GM18498 (cell line): ENCODE data around the gene SFXN3.

Experiments used
- ATAC-seq: cut with Tn5 transposase; IDR thresholded peaks from one replicate; pipeline ENCODE4 v1.9.1; 2021; ENCODE audit warnings: mild to moderate bottlenecking, moderate library complexity; ENCODE audit not compliant: unreplicated experiment

The SFXN3 gene, protein sequence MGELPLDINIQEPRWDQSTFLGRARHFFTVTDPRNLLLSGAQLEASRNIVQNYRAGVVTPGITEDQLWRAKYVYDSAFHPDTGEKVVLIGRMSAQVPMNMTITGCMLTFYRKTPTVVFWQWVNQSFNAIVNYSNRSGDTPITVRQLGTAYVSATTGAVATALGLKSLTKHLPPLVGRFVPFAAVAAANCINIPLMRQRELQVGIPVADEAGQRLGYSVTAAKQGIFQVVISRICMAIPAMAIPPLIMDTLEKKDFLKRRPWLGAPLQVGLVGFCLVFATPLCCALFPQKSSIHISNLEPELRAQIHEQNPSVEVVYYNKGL

DNA sequence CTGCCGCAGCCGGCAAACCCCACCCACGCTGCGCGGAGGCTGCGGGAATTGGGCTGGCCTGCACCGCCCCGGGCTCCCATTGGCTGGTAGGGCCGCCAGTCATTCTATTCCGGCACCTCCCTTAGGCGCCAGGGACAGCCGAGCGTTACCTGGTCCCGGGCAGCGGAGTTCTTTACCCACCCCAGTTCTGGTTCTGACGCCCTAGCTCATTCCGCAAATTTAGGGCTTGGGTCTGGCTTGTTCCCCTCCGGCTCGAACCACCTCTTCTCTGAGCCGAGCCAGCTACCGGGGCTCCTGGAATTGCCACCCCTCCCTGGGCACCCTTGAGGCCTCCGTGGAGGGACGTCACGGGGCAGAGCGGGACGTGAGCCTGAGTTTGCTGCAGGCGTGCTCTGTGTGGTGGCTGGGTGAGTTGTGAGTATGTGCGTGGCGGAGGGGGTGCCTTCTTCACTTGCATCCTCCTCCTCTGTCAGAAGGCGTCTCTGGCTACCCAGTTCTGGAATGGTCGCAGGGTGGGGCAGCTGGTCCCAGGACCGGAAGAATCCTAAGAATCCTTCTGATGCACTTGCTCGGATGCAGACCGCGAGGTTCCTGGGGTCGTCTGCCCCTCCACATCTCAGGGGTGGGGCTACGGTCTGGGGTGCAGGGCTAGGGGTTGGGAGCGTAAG lies at the start of gene SFXN3, which contains the start of gene PDZD7:
Gene SFXN3 (plus strand): TSS at position 107 of the 668 bp plus-strand sequence. CDS start 3,461 bp downstream, outside the sequence.
Gene PDZD7 (minus strand): TSS at position 2 of the 668 bp plus-strand sequence. CDS start 910 bp downstream, outside the sequence.
- ATAC-seq, result peak; percentile 94

GRCh38 chr10:100982916-100983830 lies 47.9 kb upstream of the SFXN3 start:
- no peak for ATAC-seq

GRCh38 chr10:100983868-100984671 lies 47.0 kb upstream of the SFXN3 start:
- no peak for ATAC-seq

GRCh38 chr10:100984672-100985177 lies 46.3 kb upstream of the SFXN3 start:
- no peak for ATAC-seq

GRCh38 chr10:100985336-100985735 lies 45.7 kb upstream of the SFXN3 start:
- ATAC-seq, result no peak

DNA sequence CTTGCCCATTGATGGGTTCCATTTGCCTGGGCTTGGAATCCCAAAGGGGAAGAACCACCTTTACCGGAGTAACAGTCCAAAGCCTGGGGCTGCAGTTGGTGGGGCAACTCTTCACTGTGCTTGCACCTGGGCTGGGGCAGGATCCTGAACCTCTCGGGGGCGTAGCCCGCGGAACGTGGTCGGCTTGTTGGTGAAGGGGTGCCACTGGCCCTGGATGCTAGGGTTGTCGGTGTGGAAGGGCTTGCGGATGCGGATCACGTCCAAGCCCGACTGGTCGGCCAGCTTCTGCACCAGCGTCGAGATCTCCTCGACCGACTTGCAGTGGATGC lies 44.4 kb upstream of the SFXN3 start:
- ATAC-seq, result no peak

DNA sequence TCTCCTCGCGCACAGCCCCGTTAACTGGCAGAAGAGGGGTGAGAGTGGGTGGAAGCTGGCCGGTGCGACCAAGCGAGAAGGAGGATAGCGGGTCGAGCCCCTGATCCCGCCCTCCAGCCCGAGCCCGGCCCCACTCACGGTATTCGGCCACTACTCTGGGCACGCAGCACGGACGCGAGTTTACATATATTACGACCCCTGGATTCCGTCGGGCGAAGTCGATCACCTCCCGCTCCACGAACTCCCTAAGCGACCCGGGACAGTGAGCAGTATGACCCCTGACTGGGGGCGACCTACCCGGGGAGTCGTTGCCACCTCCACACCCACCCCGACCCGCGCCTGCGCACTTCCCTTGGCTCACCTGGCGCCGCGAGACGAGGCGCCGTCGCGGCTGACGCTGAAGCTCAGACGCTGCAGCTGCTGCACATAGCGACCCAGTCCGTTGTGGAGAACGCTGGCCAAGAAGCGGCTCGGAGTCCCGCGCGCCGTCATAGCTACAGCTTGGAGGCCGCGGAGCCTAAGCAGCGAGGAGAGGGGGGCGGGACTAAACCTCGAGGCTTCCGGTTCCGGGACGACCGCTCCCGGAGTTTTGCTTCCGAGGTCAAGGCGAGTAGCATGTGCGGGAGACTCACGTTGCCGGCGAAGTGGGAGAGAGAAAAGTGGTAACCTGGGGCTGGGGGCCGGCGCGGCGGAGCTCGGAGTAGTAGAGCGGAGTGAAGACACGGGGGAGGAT lies 43.9 kb upstream of the SFXN3 start, which contains the start of the genes MRPL43 and TWNK:
Gene MRPL43 (minus strand): TSS at position 546 of the 733 bp plus-strand sequence. CDS start 54 bp downstream, at position 492.
Gene TWNK (plus strand): TSS at position 592 of the 733 bp plus-strand sequence. CDS start 668 bp downstream, outside the sequence.
- peak; percentile 87 for ATAC-seq

DNA sequence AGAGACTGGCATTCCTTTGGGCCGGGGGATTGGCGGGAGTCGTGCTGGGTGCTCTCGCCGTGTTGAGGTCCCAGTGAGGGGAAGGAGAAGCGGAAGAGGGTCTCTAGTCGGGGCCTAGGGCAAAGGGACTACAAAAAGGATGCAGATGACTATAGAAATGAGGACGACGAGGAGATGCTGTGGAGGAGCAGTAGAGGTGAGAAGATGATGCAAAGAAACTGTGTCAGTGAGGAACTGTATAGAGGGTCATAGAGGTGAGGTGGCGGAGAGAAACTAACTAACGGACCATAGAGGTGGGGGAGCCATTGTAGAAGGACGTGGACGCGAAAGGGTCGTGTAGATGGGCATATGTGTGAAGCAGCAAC lies 43.4 kb upstream of the SFXN3 start:
- ATAC-seq, result no peak

- no peak for ATAC-seq
These were observed 42.9 kb upstream of the SFXN3 start for GRCh38 chr10:100988166-100988565.

DNA sequence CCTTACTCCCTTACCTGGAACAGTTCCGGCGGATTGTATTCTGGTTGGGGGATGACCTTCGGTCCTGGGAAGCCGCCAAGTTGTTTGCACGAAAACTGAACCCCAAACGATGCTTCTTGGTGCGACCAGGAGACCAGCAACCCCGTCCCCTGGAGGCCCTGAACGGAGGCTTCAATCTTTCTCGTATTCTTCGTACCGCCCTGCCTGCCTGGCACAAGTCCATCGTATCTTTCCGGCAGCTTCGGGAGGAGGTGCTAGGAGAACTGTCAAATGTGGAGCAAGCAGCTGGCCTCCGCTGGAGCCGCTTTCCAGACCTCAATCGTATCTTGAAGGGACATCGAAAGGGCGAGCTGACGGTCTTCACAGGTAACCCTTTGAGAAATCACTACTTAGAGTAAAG lies 41.9 kb upstream of the SFXN3 start:
- no peak for ATAC-seq

GRCh38 chr10:100993986-100994708 lies 36.9 kb upstream of the SFXN3 start:
- ATAC-seq, result no peak

- ATAC-seq, result no peak
These were observed 35.9 kb upstream of the SFXN3 start for GRCh38 chr10:100995181-100995580.

- ATAC-seq, result peak; percentile 28
These were observed 34.2 kb upstream of the SFXN3 start for GRCh38 chr10:100996678-100997359.

DNA sequence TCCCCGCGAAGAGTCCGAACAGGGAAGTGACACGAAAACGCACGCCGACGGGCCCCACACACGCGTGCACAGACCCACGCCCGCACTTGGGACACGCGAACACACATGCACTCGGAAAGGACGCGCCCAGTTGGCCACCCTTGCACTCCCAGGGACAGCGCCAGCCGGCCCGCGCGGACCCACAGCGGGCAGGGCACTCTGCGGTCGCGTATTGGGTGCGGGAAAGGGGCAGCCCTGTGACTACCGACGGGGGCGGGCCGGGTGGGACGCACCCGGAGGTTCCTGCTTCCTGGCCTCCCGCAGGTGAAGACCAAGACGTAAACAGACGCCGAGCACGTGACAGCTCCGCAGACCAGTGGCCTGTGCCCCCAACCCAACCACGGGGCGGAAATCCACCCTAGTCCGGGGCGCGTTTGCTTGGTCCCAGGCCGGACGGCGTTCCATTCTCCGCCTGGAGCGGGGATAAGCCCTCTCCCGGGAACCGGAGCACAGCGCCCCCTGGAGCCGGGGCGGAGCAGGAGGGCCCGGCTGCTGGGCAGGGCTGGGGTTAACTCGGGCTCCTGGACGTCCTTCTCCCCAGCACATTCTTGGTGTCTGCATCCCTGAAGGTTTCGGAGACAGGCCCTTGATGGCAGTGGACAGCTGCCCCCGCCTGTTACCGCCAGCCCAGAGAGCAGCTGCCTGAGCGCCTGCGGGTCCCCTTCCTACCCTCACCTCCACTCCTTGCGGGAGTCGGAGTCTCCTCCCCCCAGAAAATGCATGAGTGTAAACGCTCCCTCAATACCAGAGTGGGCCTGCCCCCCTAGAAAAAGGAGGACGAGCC lies 33.5 kb upstream of the SFXN3 start:
- peak; percentile 38 for ATAC-seq

DNA sequence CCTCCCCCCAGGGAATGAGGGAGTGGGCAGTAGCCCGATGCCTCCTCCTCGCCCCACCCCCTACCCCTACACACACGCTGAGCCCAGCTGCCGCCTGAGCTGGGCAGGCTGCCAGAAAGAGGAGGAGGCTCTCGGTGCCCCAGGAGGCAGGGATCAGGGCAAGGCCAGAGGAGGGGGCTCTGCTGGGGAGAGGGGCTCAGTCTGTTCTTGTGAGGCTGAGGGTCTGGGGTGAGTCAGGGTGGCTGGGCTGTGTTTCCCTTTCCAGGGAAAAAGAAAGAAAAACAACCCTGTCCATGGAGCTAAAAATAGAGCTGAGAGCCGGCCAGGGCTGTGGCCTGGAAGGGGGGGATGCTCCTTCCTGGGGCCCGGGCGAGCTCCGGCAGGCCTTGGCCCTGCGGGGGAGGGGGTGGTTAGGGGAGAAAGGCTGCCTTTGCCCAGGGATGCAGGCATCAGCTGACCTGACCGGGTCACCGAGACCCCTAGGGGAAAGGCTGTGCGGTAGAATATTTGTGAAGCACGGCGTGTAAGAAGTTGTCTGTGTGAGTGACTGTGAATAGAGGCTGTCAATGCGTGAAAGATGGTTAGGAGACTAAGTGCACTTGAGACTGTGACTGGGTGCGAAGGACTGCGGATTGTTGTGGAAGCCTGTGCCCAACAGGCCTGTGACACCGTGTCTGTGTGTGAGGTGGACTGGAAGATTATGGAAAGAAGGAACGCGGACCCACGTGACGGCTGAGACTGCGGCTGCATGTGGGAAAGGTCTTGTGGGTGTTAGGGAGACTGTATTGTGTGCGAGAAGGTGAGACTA lies 32.6 kb upstream of the SFXN3 start:
- ATAC-seq, result peak; percentile 35

DNA sequence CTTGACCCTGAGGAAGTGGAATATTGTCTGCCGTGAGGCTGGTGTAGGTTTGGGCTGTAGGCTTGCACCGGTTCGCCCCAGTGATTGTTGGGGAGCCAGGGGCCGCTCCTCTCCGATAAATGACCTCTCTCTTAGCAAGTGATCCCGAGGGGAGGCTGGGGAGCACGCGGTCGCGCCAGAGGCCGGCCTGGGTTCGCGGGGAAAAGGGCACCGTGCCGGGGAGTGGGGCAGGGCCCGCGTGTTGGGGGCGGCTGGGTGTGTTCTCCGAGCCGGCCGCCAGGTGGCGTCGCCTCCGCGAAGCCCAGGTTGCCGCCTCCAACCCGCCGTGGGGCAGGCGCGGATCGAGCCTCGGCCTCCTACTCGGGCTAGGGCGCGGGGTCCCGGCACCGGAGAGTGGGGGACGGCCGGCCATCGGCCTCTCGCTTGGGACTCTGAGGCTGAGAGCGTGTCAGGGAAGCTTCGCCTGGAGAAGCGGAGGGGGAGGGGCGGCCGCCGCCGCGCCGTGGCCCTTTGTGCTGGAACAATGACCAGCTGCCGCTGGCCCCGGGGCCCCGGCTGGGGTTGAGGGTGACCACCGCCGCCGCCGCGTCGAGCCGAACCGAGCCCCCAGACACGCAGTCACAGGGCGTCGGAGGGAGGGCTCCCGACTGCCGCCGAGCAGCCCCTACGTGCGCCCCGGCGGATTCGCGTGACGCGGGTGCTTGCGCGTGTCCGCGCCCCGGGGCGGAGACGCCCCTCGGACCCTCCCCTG lies 31.9 kb upstream of the SFXN3 start:
- ATAC-seq, result peak; percentile 58
